Activated T-cell treated with anti-CD3 and anti-CD28 coated beads for 48 hours (primary cell): ENCODE data around the gene USP26.
"Not testable (repeated sequence)": the region's sequence is repeated elsewhere in the genome, so short reads cannot be mapped to it uniquely, and the experiment has no call there.

Experiments
- DNase-seq: peaks from one replicate; pipeline ENCODE4 v3.0.0-alpha.2; 2020; ENCODE audit warnings: low read depth

Gene USP26

GRCh38 chrX:133097031-133097430, at the start of gene USP26:
Gene USP26, minus strand, starts transcription at chrX:133097109. Its CDS starts 68,889 bp downstream, at chrX:133028220.
- no peak for DNase-seq

GRCh38 chrX:133134282-133134681, 37.4 kb upstream of the USP26 start:
- DNase-seq: no peak

DNA sequence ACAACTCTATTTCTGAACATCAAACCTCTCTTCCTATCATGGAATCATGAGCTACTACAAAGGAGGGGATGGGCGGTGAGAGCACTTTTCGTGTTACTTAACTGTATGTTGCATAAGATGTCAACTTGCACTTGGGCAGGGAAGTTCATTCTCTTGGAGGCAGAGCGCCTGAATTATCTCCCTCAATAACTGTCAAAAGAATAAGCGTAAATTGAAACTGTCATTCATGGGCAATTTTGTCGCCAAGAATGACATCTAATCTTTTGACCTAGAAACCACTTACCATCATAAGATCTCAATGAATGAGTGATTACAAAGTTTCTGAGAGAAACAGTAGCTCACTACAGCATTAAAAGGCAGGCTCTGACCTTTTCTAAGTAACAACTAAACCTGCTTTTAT, 23.5 kb upstream of the USP26 start:
- no peak for DNase-seq

DNA sequence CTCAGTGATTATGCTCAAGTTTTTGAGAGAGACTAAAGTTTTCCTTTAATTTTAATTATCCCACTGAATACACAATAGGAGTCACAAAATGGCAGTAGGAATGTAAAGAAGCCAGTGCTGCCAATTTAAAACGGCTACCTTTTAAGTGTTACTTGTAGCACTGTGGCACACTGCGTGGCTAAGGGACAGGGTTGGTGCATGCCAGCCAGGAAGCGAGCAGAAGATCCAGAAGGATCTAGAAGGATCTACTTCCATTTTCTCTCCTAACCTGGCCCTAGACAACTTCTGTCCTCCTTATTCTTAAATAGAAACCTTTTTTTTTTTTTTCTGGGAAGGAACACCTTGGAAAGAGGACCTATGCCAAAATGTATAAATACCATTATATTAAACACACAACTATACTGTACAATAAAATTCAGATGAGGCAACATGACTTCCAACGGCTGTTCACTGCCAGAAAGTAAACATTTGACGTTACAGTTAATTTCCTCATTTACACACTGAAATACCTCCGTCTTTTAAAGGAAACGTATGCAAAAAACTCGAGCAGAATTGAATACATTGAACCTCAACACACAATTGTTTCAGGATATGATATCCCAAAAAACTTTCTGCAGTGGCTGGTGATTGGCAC, 2.7 kb downstream of the USP26 start:
- no peak for DNase-seq

DNA sequence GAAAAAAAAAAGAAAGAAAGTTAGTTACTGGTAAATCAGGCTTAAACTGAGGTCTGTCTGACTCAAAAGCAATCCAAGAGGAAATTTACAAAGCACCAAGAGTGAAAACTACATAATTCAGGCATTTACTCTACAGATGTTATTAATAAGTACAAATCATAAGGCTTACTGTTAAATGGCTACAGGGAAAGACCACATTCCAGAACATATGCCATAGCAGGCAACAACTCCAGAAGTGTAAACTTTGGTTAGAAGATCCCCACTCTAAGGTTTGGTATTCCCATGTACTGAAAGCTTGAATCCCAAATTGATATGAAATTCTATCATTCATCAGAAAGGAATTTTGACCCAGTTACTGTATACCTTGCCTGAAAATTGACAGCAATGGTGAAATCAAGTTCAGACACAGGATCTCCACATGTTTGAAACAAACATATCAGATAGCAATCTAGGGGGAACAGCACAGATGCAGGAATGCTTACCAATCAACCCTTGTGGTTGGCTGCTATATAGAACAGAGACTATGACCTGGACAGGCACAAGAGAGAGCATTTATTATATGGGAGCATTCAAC, 6.6 kb downstream of the USP26 start:
- DNase-seq: no peak

DNA sequence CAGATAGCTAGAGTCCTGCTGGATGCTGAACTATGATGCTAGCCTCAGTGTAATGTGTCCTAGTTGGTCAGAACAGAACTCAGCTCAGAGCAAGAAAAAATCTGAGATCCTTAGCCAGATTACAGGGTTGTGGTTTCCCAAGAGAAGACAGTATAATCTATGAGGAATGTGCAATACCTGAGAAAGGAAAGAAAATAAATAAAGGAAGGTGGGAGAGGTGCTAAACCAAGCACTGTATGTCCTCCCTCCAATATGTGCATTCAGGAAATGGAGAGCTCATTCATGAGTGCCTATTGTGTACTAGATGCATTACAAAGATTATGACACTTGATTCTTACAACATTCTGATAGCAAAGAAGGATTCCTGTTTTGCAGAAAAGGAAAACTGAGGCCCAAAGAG, 7.5 kb downstream of the USP26 start:
- no peak for DNase-seq

DNA sequence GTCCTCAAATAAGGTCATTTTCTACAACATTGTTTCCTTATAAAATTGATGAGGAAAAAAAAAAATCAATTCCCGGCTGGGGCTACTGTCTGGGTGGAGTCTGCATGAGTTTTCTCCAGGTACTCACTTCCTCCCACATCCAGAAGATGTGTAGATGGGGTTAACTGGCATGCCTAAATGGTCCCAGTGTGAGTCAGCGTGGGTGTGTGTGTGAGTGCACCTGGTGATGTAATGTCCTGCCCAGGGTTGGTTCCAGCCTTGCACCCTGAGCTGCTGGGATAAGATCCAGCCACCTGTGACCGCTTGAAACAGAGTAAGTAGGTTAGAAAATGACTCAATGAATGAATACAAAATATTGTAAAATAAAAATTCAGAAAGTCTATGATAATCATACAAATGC, 11.1 kb downstream of the USP26 start:
- DNase-seq: no peak

DNA sequence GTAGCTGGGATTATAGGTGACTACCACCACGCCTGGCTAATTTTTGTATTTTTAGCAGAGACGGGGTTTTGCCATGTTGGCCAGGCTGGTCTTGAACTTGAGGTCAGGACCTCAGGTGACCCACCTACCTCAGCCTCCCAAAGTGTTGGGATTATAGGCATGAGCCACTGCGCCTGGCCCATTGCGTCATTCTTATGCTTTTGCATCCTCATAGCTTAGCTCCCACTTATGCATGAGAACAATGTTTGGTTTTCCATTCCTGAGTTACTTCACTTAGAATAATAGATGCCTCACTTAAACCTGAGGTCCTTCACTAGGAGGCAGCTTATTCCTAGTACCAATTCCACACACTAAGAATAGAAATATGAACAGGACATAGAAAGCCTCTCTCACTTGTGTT, 11.9 kb downstream of the USP26 start:
- not testable (repeated sequence) for DNase-seq

DNA sequence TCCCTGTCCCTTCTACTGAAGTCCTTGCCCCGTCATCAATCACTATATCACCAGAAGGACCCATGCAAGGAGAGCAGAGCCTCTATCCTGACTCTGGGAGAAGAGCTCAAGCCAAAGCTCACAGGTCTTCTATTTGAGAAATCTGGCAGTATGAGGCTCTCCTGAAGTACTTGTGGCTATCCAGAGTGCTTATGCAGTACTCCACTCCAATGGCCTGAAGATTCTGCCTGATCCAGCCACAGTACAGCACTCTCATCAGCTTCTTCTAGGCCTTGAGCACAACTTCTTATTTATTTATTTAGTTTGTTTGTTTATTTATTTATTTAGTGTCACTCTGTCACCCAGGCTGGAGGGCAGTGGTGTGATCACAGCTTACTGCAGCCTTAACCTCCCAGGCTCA, 13.0 kb downstream of the USP26 start:
- DNase-seq: no peak

DNA sequence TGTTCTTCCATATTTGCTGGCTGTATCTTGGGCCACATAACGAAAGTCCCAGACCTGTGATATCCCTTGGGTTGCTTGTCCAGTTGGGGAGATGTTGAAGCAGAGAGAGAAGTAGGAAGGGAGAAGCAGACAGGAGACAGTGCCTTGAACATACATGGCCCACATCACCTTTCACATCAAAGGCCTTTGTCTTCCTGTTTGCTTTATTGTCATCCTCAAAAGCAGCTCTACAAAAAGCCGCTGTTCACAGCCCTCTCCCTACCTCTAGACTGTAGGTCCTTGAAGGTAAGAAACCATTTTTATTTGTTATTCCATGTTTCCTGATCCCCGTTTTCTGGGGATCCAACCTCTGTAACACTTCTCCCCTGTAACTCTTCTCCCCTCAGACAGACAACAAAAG, 14.9 kb downstream of the USP26 start:
- no peak for DNase-seq

GRCh38 chrX:133077856-133078255, 19.1 kb downstream of the USP26 start:
- not testable (repeated sequence) for DNase-seq

- no peak for DNase-seq
These were observed 24.3 kb downstream of the USP26 start for GRCh38 chrX:133072566-133072965.

DNA sequence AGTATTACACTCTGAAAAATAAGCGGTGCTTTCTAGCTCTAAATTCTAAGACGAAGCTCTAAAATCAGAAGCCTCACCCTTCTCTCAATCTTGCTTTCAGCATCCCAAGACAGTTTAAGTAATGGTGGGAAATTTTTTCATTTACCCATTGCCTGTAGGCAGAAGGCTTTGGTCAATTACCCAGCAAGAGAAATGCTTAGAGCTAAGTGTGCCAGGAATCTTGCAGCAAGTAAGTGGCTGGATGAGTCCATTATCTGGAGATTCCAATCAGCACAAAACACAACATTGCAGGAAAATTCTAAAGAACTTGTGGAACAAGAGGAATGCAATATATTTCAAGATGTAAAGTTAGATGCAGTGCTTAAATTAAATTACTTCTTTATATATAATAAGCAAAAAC, 28.4 kb downstream of the USP26 start:
- no peak for DNase-seq

DNA sequence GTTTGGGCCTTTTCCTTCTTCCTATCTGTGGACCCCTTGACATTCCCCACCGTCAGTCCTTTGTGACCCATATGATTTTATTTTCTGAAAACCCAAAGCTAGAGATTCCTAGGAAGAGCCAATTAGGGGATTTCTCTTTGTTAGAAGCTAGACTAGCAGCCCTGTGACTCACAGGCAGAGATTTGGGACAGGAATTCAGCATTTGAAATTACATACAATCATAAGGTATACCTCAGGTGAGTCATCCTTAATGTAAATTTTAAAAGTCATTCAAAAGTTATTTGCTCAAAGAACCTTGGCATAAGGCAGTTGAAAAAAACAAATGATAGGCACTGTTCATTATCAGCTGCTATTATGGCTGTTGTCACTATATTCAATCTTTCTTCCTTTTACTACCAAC, 40.6 kb downstream of the USP26 start:
- DNase-seq: no peak

GRCh38 chrX:133054761-133055405, 42.0 kb downstream of the USP26 start:
- no peak for DNase-seq

DNA sequence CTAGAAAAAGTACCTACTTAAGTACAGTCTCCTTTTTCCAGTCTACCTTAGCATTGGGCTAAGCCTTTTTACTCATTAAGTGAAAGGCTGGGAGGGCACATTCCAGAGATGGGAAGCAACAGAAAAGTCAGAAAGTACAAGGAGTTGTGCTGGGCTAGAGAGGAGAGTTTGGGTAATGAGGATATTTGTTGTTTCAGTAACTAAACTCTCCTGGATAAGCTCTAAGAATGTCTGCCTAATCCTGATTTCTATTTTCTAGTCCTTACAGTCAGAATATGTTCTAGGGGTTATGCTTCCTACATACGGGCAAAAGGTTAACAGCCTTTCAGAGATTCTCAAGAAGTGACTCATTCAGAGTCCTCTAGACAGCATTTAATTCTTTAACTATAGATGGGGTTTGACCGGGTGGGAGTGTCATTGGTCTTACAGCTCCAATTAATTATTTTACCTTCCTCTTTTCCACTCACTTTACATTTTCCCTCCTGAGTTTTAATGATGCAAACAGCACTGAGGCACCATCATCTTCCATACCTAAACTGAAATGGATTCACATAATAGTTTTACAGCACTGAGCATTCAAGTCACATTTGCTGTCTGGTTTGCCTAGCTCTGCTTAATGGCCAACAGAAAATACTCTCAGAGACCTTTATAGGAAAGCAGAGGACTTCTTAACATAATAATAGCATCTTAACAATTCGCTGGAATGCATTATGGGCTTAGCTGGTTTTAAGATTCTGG, 42.9 kb downstream of the USP26 start:
- DNase-seq: no peak

DNA sequence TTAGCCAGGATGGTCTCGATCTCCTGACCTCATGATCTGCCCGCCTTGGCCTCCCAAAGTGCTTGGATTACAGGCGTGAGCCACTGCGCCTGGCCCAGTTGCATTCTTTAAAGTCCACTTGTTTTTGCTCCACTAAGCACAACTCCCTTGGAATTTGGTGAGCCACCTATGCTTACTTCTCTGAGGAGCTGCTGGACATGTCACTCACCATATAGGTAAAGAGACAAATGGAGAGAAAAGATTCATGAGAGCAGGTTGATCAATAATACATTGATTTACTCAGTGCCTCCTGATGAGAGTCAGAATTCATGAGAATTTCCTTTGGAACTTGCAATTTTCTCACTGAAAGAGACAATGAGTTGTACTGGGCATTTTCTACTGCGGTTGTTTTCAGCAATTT, 48.2 kb downstream of the USP26 start:
- no peak for DNase-seq

- DNase-seq: no peak
These were observed 50.3 kb downstream of the USP26 start for GRCh38 chrX:133046601-133047000.

DNA sequence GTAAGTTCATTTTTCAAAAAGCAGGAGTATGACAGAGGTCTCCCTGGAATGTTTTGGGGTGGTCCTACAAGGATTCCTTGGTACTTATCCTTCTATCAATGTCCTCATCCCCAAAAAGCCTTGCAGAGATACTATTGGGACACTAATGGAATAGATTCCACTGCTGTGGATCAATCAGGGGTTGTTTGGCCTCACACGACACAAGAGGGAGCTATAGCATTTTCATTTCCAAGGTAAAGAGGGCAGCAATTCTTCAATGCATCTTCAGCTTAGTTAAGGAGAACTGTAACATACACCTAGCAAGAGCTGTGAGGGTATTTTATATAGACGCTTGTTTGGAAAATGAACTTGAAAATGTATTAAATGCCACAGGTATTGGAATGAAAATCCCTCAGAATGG, 50.9 kb downstream of the USP26 start:
- DNase-seq: no peak

GRCh38 chrX:133044145-133044786, 52.6 kb downstream of the USP26 start:
- DNase-seq: not testable (repeated sequence)

DNA sequence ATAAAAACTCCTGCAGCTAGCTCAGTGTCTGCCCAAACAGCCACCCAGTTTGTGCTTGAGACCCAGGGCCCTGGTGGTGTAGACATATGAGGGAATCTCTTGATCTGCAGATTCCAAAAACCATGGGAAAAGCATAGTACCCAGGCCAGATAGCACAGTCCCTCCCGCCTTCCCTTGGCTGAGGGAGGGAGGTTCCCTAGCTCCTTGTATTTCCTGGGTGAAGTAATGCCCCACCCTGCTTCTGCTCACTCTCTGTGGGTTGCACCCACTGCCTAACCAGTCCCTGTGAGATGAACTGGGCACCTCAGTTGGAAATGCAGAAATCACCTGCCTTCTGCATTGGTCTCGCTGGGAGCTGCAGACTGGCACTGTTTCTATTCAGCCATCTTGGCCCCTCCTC, 54.6 kb downstream of the USP26 start:
- no peak for DNase-seq

DNA sequence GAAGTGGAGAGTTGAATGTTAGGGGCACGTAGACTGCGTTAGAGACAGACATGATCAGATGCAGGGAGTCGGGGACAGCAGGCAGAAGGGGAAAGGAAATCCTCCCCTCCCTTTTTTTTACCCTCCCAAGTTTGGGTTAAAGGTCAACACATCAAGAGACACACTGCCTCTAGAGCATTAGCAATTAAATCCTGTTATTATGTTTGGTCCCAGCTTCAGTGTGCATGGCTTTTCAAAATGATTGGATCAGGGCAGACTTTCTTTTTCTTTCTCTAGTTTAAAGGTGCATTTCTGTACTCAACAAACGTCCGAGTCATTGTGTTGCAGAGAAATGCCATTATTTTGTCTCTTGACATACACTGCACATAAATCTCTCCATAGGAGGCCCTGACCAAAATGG, 63.9 kb downstream of the USP26 start:
- no peak for DNase-seq

DNA sequence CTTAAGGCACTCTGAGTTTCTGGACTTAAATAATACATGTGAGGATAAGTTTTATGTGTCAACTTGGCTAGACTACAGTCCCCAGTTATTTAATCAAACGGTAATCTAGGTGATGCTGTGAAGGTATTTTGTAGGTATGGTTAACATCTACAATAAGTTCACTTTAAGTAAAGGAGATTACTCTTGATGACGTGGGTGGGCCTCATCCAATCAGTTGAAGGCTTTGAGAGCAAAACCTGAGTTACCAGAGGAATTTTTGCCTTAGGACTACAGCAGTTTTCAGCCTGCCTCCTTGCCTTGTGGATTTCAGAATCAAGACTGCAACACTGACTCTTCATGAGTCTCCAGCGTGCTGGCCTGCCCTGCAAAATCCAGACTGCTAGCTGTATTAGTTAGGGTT, 78.7 kb downstream of the USP26 start:
- no peak for DNase-seq
